LNCAP (cell line): Measurements from ENCODE around the gene USP11.

Source experiments
- TF ChIP-seq, protein P1 (sequence below): fragments of 450-650 bp; IDR thresholded peaks from 2 replicates; pipeline ENCODE4 v1.5.1; 2017; ENCODE audit warnings: mild to moderate bottlenecking

Gene USP11

DNA sequence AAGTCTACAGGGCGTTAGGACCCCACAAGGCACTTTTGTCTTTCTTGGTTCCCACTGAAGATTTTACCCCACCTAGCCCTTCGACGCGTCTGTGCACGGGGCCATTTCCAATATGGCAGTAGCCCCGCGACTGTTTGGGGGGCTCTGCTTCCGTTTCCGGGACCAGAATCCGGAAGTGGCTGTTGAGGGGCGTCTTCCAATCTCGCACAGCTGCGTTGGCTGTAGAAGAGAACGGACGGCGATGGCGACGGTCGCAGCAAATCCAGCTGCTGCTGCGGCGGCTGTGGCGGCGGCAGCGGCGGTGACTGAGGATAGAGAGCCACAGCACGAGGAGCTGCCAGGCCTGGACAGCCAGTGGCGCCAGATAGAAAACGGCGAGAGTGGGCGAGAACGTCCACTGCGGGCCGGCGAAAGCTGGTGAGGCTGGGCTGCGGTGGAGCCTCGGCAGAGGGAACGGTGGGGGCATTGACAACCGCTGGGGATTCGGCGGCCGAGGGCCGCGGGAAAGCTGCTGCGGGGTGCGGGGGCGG is at the start of gene USP11:
TSS of gene USP11 (plus strand) at position 207 of the 530 bp plus-strand sequence. CDS start at position 242, 35 bp downstream.
- TF ChIP-seq, protein P1, sequence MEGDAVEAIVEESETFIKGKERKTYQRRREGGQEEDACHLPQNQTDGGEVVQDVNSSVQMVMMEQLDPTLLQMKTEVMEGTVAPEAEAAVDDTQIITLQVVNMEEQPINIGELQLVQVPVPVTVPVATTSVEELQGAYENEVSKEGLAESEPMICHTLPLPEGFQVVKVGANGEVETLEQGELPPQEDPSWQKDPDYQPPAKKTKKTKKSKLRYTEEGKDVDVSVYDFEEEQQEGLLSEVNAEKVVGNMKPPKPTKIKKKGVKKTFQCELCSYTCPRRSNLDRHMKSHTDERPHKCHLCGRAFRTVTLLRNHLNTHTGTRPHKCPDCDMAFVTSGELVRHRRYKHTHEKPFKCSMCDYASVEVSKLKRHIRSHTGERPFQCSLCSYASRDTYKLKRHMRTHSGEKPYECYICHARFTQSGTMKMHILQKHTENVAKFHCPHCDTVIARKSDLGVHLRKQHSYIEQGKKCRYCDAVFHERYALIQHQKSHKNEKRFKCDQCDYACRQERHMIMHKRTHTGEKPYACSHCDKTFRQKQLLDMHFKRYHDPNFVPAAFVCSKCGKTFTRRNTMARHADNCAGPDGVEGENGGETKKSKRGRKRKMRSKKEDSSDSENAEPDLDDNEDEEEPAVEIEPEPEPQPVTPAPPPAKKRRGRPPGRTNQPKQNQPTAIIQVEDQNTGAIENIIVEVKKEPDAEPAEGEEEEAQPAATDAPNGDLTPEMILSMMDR, result no peak

DNA sequence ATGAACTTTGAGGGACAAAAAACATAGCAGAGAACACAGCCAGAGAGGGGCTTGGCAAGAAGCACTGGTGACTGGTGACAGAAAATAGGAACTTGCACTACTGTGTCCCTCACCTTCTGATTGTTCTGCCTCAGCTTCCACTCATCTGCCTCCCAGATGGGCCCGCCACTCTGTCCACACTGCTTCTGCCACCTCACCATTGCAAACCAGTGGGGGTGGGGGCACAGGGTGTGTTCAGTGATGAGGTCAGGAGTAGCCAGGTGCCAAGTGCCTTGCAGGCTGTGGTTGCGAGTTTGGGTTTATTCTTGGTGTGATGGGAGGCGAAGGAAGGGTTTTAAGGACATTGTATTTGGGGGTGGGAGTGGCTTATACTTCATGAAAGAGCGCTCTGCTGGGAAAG is 48.3 kb upstream of the USP11 start:
- TF ChIP-seq, protein P1, result no peak

- TF ChIP-seq, protein P1, result no peak
Observed at GRCh38 chrX:47185241-47185640, 47.6 kb upstream of the USP11 start.

- TF ChIP-seq, protein P1, result no peak
Observed at GRCh38 chrX:47186096-47186740, 46.6 kb upstream of the USP11 start.

DNA sequence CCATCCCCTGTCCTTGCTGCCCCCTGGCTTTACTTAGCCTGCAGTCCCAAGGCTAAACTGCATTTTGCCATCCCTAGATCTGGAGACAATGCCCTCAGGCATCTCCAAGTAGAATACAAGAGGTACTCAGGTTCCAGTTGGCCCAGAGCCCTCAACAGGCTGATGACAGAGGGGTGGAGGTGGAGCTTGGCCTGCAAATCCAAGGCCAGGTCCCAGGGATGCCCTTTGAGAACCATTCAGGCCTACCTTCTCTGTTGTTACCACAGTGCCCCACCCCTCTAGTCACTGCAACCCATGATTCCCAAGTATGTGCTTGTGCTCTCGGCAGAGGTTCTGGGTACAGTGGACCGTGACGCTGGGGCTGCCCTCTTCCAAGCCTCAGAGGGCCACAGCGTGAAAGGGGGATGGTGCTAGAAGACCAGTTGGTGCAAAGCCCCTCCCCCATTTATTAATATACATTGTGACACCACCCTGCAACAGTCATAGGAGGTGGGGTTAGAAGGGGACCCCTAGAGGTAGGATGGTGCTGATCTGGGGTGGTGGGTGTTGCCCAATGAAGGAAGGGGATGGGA is 45.6 kb upstream of the USP11 start:
- TF ChIP-seq, protein P1, result no peak

- TF ChIP-seq, protein P1, result no peak
Observed at GRCh38 chrX:47189906-47190305, 42.9 kb upstream of the USP11 start.

DNA sequence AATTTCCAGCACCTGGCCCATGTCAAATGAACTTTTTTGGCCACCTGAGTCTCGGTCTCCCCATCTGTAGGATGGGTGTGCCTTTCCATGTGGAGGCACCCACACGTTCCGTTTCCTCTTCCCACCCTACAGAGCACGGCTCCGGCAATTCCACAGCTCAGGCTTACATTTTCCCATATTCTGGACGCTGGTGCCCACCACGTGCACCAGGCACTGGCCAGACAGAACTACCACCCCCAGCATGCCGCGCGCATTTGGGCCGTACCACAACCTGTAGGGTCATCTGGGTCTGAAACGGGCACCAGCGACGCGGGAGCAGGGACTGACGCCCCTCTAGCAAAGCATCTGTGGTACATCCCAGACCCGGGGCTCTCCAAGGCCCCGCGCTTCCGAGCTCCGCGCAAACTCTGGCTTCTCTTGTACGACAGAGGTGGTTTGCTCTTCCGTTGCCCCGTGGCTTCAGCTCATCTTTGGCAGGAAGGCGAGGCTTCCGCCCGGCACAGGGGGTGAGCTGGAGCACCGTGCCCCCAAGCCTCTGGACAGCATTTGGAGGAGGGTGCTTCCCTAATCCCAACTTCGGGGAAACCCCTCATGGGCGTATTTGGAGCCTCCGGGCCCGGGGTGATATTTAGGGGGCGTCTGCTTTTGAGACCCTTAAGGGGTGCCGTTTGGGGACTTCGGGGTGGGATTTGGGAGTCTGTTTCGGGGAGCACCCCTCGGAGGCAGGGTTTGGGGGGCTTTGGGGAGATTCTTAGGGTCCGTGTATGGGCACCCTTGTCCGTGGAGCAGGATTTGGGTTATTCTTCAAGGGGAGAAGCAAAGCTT is 42.2 kb upstream of the USP11 start:
- TF ChIP-seq, protein P1, result no peak
